Cerebellar cortex (tissue), 1 donor: ENCODE measurements around the gene TMC2.
A peak's percentile ranks its signal among the peaks of the same experiment; 100 is the strongest.
"Not testable (repeated sequence)": the region's sequence is repeated elsewhere in the genome, so short reads cannot be mapped to it uniquely, and the experiment has no call there.

ENCODE experiments used
- DNase-seq: peaks from one replicate; pipeline ENCODE4 v3.0.0-alpha.2; 2015; ENCODE audit warnings: low spot score

The TMC2 gene, protein sequence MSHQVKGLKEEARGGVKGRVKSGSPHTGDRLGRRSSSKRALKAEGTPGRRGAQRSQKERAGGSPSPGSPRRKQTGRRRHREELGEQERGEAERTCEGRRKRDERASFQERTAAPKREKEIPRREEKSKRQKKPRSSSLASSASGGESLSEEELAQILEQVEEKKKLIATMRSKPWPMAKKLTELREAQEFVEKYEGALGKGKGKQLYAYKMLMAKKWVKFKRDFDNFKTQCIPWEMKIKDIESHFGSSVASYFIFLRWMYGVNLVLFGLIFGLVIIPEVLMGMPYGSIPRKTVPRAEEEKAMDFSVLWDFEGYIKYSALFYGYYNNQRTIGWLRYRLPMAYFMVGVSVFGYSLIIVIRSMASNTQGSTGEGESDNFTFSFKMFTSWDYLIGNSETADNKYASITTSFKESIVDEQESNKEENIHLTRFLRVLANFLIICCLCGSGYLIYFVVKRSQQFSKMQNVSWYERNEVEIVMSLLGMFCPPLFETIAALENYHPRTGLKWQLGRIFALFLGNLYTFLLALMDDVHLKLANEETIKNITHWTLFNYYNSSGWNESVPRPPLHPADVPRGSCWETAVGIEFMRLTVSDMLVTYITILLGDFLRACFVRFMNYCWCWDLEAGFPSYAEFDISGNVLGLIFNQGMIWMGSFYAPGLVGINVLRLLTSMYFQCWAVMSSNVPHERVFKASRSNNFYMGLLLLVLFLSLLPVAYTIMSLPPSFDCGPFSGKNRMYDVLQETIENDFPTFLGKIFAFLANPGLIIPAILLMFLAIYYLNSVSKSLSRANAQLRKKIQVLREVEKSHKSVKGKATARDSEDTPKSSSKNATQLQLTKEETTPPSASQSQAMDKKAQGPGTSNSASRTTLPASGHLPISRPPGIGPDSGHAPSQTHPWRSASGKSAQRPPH

GRCh38 chr20:2536560-2536986 lies at the start of gene TMC2:
Gene TMC2, plus strand, starts transcription at chr20:2536573. Its CDS starts 49 bp downstream, at chr20:2536622.
- no peak for DNase-seq

DNA sequence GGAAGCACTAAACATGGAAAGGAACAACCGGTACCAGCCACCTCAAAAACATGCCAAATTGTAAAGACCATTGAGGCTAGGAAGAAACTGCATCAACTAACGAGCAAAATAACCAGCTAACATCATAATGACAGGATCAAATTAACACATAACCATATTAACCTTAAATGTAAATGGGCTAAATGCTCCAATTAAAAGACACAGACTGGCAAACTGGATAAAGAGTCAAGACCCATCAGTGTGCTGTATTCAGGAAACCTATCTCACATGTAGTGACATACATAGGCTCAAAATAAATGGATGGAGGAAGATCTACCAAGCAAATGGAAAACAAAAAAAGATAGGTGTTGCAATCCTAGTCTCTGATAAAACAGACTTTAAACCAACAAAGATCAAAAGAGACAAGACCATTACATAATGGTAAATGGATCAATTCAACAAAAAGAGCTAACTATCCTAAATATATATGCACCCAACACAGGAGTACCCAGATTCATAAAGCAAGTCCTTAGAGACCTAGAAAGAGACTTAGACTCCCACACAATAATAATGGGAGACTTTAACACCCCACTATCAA lies 33.5 kb upstream of the TMC2 start:
- DNase-seq, result not testable (repeated sequence)

DNA sequence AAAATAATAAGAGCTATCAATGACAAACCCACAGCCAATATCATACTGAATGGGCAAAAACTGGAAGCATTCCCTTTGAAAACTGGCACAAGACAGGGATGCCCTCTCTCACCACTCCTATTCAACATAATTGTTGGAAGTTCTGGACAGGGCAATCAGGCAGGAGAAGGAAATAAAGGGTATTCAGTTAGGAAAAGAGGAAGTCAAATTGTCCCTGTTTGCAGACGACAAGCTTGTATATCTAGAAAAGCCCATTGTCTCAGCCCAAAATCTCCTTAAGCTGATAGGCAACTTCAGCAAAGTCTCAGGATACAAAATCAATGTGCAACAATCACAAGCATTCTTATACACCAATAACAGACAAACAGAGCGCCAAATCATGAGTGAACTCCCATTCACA lies 31.6 kb upstream of the TMC2 start:
- not testable (repeated sequence) for DNase-seq

- DNase-seq, result not testable (repeated sequence)
Observed at GRCh38 chr20:2506426-2506825, 29.9 kb upstream of the TMC2 start.

DNA sequence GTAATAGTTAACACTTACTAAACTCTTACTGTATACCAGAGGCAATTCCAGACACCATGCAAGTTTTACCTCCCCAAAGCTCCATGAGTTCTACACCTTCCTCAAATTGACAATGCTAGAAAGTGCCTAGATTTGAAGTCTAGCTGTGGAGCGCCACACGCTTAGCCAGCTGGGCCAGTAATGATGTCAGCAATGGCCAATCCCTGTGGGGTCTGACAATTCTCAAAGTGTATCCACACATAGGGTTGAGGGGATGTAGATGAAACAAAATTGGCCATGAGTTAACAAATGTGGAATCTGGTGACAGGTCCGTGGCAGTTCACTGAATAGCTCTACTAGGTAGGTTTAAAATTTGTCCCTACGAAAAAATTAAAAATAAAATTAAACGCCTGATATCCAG lies 28.9 kb upstream of the TMC2 start:
- no peak for DNase-seq

DNA sequence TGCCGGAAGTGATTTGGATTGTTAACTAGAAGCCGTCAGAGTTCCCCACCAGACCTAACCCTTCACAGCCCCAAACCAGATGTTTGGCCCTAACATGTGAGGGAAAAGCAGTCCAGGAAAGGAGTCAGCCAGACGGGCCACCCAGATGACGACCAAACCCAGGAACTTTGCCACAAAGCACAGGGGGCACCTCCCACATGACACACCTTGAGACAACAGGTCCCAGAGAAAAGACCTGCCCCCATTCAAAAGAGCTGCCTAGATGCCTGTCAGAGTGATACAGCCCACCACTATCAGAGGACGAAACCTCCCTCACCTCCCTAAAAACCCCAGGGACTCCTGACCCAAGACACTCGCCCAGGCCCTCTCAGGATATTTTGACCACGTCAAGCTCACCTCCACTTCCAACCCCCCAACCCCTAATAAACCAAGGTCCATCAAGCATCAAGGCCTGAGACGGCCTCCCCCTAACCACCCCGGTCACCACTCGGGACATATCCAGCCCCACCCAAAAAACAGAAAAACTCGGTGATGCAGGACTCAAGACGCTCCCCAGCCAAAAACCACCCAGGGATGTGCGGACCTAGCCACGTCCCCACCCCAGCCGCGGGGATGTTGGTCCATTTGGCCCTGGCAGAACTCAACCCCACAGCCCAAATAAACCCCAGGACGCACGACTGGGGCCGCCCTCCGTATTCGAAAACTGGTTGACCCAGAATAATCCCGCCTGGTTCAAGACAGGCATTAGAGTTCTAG lies 28.3 kb upstream of the TMC2 start:
- no peak for DNase-seq

GRCh38 chr20:2508631-2509467 lies 27.5 kb upstream of the TMC2 start, which contains the start of gene ZNF343:
Gene ZNF343, minus strand, starts transcription at chr20:2508915. Its CDS starts 15,020 bp downstream, at chr20:2493895.
- peak; percentile 92 for DNase-seq

DNA sequence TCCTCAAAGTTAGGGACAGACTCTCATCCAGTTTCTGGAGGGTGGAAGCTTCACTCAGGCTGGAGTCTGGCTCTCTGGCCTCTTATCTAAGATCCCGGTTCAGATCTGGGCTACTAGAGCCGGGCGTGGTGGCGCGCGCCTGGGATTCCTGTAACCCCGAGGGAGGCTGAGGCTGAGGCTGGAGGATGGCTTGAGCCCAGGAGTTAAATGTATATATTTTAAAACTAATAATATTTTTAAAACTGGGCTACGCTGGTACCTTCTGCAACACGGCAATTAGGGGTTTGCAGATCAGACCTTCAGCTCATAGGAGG lies 26.9 kb upstream of the TMC2 start:
- DNase-seq, result no peak

DNA sequence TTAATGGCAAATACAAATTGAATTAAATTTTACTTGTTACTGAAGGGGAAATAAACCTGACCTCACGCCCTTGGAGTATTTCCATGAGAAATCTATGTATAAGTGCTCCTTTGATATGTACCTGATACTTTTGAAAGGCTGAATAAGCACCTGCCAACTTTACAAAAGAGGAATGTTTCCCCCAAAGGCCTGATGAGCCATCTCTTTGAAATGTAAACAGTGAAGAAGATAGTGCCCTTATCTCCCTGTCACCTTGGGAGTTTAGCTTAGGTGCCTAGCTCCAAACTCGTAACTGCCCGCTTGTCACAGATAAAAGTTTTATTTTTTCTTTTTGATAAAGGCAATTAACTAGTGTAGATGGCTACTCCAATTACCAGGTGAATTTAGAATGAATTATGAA lies 26.6 kb upstream of the TMC2 start:
- DNase-seq, result no peak

GRCh38 chr20:2515203-2515602 lies 21.2 kb upstream of the TMC2 start:
- DNase-seq, result no peak

DNA sequence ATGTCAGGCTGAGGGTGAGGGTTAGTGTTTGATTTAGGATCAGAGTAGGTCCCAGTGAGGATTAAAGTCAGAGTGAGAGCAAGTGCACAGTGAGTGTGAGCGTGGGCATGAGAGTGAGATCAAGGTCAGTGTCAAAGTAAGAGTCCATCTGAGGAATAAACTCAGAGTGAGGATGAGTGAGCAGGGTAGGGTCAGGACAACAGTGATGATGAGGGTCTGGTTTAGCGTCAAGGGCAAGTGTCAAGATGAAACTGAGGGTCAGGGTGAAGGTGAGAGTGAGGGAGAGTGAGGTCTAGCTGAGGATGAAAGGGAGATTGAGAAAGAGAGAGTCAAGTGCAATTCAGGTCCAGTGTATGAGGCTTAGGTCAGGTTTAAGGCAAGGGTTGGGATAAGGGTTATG lies 20.0 kb upstream of the TMC2 start:
- DNase-seq, result no peak

DNA sequence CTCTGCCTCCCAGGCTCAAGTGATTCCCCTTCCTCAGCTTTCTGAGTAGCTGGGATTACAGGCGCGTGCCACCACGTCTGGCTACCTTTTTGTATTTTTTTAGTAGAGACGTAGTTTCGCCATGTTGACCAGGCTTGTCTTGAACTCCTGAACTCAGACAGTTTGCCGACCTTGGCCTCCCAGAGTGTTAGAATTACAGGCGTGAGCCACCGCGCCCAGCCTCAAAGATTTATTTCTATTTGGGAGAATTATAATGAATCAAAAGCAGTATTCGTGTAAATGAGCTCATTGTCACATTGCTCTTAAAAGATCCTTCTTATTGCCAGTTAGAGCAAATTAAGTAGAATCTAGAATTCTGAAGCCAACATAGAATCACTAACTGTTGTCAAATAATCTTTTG lies 18.3 kb upstream of the TMC2 start:
- DNase-seq, result no peak

DNA sequence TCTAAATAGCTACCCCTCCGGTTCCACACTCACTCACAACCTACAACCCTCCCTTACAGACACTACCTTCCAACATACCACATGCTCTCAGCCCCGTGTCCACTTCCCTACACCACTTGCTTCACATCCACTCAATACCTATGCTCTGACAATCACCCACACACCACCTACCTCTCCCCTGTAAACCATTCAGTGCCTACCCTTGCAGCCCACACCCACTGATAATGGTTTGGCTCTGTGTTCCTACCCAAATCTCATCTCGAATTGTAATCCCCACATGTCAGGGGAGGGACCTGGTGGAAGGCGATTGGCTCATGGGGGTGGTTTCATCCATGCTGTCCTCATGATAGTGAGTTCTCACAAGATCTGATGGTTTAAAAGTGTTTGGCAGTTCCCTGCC lies 17.8 kb upstream of the TMC2 start:
- DNase-seq, result no peak

DNA sequence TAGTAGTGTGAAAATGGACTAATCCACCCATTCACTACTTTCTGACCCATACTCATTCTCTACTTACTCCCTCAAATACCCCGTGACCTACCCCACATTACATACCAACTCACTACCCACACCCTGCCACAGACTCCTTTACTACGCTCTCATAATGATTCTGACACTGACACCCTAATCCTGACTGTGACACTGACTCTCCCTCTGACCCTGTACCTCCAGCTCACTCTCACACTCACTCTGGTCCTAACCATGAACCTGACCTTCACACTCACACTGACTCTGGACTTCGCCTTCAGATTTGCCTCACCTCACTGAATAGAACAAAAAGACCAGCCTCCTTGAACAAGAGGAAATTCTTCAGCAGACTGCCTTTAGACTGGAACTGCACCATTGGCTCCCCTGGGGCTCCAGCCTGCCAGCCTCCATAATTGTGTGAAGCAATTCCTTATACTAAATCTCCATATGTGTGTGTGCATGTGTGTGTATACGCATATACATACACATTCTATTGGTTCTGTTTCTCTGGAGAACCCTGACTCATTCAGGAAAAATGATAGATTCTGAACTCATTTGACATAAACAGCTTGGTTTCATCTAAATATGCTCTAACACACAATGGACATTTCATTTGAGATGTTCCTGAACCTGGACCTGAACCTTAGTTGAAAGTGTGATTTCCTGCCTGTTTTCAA lies 17.1 kb upstream of the TMC2 start:
- no peak for DNase-seq

DNA sequence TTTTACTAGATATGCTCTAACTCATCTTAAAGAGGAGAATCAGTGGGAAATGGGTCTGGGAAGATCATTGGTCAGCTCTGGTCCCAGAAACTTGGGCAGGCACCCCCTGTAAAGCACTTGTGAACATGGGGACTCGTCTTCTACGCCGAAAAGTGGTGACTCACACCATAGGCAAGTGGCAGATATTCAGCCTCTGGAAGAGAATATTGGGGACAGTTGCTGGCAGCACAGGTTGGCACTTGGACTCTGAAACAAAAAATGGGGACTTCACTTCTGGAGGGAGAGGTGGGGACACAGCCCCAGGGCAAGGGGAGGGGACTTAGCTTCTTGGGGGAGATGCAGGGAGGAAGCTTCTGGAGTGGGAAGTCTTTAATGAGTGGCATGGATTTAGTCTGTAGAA lies 15.8 kb upstream of the TMC2 start:
- DNase-seq, result no peak

DNA sequence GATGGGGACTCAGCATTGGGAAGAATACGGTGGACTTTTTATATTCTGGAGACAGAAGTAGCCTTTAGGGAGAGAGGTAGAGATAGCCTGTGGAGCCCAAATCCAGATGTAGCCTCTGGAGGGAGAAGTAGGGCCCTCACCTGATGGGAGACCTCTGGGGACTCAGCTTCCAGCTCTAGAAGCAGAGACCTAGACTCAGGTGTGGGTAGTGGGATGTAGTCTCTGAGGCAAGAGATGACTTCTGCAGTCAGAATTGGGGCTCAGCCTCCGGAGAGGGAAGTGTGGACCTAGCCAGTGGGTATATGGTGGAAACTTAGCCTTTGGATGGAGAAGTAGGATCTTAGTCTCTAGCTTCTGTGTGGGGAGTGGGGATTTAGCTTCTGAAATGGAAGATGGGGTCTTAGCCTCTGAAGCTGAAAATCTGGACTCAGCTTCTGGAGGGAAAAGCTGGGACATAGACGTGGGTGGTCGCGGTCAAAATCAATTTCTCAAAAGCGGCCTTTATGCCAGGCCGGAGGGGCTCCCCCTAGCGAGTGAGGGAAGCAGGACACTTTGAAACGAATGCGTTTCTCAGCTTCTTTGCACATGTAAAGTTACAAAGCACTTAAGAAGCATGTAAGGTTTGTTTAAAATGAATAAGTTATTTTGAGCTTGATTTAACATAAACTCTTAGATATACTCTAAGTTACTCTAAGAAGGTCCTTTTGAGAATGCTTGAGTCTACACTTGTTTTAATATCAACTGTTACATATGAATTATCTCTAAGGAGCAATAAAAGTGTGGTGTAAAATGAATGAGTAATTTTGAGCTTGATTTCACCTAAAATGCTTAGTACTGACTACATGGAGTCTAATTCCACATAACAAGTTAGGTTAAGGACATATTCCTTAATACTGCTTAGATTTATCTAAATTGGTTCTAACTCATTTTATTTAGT lies 14.7 kb upstream of the TMC2 start:
- peak; percentile 51 for DNase-seq

DNA sequence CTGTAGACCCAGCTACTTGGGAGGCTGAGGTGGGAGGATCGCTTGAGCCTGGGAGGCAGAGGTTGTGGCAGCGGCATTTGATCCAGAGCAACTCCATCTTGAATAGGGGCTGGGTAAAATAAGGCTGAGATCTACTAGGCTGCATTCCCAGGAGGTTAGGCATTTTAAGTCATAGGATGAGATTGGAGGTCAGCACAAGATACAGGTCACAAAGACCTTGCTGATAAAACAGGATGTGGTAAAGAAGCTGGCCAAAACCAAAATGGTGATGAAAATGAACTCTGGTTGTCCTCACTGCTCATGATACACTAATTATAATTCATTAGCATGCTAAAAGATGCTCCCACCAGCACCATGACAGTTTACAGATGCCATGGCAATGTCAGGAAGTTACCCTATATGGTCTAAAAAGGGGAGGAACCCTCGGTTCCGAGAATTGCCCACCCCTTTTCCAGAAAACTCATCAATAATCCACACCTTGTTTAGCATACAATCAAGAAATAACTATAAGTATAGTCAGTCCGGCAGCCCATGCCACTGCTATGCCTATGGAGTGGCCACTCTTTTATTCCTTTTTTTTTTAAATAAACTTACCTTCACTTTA lies 13.4 kb upstream of the TMC2 start:
- not testable (repeated sequence) for DNase-seq

GRCh38 chr20:2523919-2524708 lies 12.3 kb upstream of the TMC2 start:
- DNase-seq, result peak; percentile 82
